NB4 (cell line): Measurements from ENCODE around the gene PNPT1.

Source experiments
- POLR2A ChIP-seq: IDR thresholded peaks from 2 replicates; pipeline ENCODE4 v1.6.1; 2011; ENCODE audit warnings: mild to moderate bottlenecking; ENCODE audit not compliant: insufficient read length; ENCODE audit errors: extremely low read depth
- TF ChIP-seq, protein P1 (sequence below): IDR thresholded peaks from one replicate; pipeline ENCODE4 v1.5.1; 2012; ENCODE audit warnings: low read depth, low read length
- TF ChIP-seq, protein P2 (sequence below): IDR thresholded peaks from 2 replicates; pipeline ENCODE4 v1.6.1; 2011; ENCODE audit warnings: low read depth, low read length

DNA sequence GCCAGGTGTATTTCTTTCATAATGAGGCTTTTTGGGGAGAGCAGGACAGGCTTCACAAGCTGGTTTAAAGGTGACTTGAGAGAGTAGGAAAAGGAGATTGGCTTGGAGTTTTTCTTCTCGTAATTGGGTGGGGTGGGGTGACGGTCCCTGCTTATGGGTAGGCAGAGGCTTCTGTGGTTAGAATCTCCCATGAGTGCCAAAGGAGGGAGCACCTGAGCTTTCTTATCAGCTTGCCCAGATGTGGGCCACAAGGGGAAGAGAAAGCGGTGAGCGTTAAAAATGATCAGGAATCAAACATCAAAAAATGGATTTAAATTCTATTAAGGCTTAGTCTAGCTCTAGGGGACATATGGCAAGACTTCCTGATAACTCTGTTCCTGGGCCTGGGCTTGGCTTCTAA lies 9.7 kb upstream of the PNPT1 start:
- TF ChIP-seq, protein P1, sequence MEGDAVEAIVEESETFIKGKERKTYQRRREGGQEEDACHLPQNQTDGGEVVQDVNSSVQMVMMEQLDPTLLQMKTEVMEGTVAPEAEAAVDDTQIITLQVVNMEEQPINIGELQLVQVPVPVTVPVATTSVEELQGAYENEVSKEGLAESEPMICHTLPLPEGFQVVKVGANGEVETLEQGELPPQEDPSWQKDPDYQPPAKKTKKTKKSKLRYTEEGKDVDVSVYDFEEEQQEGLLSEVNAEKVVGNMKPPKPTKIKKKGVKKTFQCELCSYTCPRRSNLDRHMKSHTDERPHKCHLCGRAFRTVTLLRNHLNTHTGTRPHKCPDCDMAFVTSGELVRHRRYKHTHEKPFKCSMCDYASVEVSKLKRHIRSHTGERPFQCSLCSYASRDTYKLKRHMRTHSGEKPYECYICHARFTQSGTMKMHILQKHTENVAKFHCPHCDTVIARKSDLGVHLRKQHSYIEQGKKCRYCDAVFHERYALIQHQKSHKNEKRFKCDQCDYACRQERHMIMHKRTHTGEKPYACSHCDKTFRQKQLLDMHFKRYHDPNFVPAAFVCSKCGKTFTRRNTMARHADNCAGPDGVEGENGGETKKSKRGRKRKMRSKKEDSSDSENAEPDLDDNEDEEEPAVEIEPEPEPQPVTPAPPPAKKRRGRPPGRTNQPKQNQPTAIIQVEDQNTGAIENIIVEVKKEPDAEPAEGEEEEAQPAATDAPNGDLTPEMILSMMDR, result no peak
- TF ChIP-seq POLR2A, result no peak
- TF ChIP-seq, protein P2, sequence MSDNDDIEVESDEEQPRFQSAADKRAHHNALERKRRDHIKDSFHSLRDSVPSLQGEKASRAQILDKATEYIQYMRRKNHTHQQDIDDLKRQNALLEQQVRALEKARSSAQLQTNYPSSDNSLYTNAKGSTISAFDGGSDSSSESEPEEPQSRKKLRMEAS, result no peak
